Airway epithelial cell (primary cell): ENCODE data around the gene UBE2D4. TPM values are rescaled to one million over a fixed set of nuclear protein-coding genes. Genes with fewer than 3 reads are reported as not detected.

ENCODE experiments used
- total RNA-seq: library from RNA; depleted of rRNA; stranded (reverse); fragments of >200 nt; gene quantifications from 2 replicates; pipeline ENCODE4 v1.2.3, GENCODE V29; 2015

The UBE2D4 gene
- 2.0 and 6.0 TPM in 2 replicates for total RNA-seq

DNA sequence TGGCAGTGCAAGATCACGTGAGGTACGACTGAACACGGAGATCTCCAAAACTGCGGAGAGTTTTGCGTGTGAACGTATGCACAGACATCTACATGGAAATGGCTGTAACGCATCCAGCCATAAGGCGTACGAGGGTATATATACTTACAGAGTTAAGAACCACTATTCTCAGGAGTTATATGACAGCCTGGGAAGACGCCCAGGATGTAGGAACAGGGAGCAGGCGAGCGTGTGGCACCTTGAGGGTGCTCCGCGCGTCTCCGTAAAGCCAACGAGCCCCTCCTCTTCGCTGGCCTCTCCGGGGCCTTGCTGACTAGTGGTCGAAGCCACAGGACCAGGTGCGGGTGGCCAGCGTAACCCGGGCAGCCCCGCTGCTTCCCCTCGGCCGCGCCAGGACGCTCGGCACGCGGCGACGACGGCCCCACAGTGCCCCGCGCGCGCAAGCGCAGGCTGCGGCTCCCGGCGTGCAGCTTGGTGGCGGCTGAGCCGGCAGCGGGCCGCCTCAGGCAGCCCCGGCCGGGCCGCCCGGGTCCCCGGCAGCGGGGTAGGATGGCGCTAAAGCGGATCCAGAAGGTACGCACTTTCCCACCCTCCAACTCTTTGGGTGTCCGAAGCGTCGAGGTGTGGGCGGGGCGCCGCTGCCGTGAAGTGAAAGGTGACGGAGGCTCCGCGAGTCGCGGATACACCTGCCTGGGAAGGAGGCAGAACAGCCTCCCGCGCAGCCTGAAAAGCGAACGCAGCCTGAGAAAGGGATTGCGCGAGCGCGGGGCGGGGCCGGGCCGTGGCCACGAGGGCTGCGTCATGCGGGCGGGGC, at the start of gene UBE2D4:
Gene UBE2D4 (plus strand): TSS at position 453 of the 814 bp plus-strand sequence. CDS start 97 bp downstream, at position 550.

DNA sequence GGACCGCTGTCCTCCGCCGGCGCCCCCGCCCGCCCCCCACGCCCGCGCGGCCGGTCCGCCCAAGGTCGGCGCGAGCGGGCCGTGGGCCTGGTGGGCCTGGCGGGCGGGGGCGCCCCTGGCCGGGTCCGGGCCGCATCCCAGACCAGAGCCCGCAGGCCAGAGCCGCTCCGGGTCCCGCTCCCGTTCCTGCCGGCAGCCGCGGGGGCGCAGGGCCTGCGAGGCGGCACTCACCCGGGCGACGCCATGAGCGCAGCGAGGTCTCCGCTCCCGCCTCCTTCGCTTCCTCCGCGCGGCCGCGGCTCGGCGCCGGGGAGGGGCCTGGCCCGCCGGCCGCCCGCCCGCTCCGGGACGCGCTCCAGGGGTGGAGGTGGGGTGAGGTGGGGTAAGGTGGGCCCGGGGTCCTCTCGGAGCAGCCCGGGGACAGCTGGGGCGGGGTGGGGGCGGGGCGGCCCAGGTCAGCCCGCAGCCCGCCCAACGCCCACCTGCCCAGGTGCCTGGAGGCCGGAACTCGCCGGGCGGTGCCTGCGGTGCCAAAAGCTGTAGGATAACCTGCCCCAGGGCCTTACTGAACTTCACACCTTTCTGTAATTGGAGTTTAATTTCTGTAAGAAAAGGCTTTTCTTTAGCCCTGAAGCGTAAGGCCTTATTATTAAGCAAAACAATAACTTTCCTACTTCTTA, 19.8 kb upstream of the UBE2D4 start, which contains the start of gene URGCP:
Gene URGCP (minus strand): TSS at position 266 of the 680 bp plus-strand sequence. CDS start 21 bp downstream, at position 245.

DNA sequence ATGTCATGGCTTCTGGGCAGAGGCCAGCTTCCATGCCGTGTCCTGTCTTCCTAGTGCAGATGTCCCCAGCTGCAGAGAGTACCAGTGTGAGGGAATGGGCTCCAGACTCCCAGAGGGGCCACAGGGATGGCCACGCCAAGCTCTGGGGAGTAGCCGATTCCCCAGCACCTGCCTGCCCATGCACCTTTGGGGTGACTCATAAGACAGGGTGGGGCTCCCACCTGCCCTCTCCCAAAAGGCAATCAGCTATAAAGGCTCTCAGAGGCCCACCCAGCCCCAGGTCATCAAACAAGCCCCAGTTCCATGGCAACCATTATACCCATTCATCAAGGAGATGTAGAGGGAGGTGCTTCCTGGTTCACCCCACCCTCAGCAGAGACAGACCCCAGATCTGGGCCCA, 71.3 kb downstream of the UBE2D4 start, which contains the start of gene SPDYE1:
Gene SPDYE1 (plus strand): TSS at position 366 of the 400 bp plus-strand sequence. CDS start 2,053 bp downstream, outside the sequence.

Other genes with a start within 250 kb of the UBE2D4 start
- 49.3 and 65.3 TPM in 2 replicates for gene COA1, start 196.9 kb upstream of the UBE2D4 start, total RNA-seq
- 62.6 and 76.1 TPM in 2 replicates for gene BLVRA, start 167.8 kb upstream of the UBE2D4 start, total RNA-seq
- 156 and 209 TPM in 2 replicates for gene MRPS24, start 56.9 kb upstream of the UBE2D4 start, total RNA-seq
- gene URGCP, start 19.8 kb upstream of the UBE2D4 start, total RNA-seq: 16.7 and 22.1 TPM in 2 replicates
- gene SPDYE1, start 71.5 kb downstream of the UBE2D4 start, total RNA-seq: not detected in 2 replicates
- gene DBNL, start 118.3 kb downstream of the UBE2D4 start, total RNA-seq: 152 and 186 TPM in 2 replicates
- gene PGAM2, start 139.1 kb downstream of the UBE2D4 start, total RNA-seq: not detected in 2 replicates
- gene POLM, start 156.1 kb downstream of the UBE2D4 start, total RNA-seq: 13.5 and 21.2 TPM in 2 replicates
- gene AEBP1, start 177.9 kb downstream of the UBE2D4 start, total RNA-seq: 1.6 and 3.1 TPM in 2 replicates
- 135 and 144 TPM in 2 replicates for gene POLD2, start 197.1 kb downstream of the UBE2D4 start, total RNA-seq
- gene MYL7, start 214.9 kb downstream of the UBE2D4 start, total RNA-seq: 0.51 TPM in 1 of 2 replicates, not detected in the other